Measurements from ENCODE around the gene RTL3. TPM values are rescaled to one million over a fixed set of nuclear protein-coding genes. Genes with fewer than 3 reads are reported as not detected.
"Not testable (repeated sequence)": the region's sequence is repeated elsewhere in the genome, so short reads cannot be mapped to it uniquely, and the experiment has no call there.

RTL3 gene
- total and polyA plus RNA-seq, 8 donors = 0.05 to 12.9 (median 0.55) TPM; not detected in 5

DNA sequence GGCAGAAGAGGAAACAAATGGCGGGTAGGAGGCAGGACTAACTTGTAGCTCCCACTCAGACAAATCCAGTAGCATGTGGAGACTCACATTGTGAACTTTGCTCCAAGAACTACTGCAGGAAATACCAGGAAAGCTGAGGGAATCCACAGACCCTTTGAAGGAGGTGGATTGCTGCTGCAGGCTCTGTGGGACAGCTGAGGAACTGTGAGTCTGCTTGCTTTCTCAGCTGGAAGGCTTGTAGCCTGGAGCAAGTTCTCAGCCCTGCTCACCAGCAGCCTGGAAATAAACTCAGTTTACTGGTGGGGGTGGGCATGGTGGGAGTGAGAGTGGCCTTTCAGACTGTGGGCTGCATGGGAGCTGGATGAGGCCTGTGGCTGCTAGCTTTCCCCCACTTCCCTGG, 16.0 kb downstream of the RTL3 start:
- intact Hi-C loops (cut with DNase I; ENCODE audit: low total_unique reads) = no loop called here
- H3K36me3 ChIP-seq = no peaks in the 10 kb centered on the region
- no peak overlapping the region for H3K27ac ChIP-seq
- H3K4me3 ChIP-seq = no peak overlapping the region
- DNase-seq = no peak
- H3K27me3 ChIP-seq = peaks cover 0 to 4% (median 0%) of the 10 kb centered on the region in 3 donors
- no peak for TF ChIP-seq EP300 (IDR thresholded peaks at IDR 0.05)
- no peak for TF ChIP-seq POLR2A (IDR thresholded peaks at IDR 0.05)
- TF ChIP-seq, protein P1, sequence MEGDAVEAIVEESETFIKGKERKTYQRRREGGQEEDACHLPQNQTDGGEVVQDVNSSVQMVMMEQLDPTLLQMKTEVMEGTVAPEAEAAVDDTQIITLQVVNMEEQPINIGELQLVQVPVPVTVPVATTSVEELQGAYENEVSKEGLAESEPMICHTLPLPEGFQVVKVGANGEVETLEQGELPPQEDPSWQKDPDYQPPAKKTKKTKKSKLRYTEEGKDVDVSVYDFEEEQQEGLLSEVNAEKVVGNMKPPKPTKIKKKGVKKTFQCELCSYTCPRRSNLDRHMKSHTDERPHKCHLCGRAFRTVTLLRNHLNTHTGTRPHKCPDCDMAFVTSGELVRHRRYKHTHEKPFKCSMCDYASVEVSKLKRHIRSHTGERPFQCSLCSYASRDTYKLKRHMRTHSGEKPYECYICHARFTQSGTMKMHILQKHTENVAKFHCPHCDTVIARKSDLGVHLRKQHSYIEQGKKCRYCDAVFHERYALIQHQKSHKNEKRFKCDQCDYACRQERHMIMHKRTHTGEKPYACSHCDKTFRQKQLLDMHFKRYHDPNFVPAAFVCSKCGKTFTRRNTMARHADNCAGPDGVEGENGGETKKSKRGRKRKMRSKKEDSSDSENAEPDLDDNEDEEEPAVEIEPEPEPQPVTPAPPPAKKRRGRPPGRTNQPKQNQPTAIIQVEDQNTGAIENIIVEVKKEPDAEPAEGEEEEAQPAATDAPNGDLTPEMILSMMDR (IDR thresholded peaks at IDR 0.05) = no peak
- no peak for TF ChIP-seq POLR2AphosphoS5 (IDR thresholded peaks at IDR 0.05)
- no peaks in the 10 kb centered on the region for H3K4me1 ChIP-seq
- H3K9me3 ChIP-seq = peaks cover 0 to 9% (median 0%) of the 10 kb centered on the region in 4 donors
- 36 to 100% (median 74%) methylated on average over 1 of the region's 1 CpG for WGBS, 5 donors

DNA sequence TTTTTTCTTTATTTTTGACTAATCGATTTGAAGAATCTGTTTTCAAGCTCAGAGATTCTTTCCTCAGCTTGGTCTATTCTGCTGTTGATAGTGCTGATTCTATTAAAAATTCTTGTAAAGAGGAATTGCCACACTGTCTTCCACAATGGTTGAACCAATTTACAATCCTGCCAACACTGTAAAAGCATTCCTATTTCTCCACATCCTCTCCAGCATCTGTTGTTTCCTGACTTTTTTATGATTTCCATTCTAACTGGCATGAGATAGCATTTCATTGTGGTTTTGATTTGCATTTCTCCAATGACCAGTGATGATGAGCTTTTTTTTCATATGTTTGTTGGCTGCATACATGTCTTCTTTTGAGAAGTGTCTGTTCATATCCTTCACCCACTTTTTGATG, 23.0 kb downstream of the RTL3 start:
- H3K27ac ChIP-seq; H3K27me3 ChIP-seq; intact Hi-C loops (cut with DNase I; ENCODE audit: low total_unique reads); H3K4me1 ChIP-seq; H3K4me3 ChIP-seq; DNase-seq; H3K36me3 ChIP-seq: not testable (repeated sequence)
- 67 to 96% (median 88%) methylated on average over 1 of the region's 1 CpG for WGBS, 5 donors
- peaks cover 0 to 10% (median 5%) of the 10 kb centered on the region in 4 donors for H3K9me3 ChIP-seq

DNA sequence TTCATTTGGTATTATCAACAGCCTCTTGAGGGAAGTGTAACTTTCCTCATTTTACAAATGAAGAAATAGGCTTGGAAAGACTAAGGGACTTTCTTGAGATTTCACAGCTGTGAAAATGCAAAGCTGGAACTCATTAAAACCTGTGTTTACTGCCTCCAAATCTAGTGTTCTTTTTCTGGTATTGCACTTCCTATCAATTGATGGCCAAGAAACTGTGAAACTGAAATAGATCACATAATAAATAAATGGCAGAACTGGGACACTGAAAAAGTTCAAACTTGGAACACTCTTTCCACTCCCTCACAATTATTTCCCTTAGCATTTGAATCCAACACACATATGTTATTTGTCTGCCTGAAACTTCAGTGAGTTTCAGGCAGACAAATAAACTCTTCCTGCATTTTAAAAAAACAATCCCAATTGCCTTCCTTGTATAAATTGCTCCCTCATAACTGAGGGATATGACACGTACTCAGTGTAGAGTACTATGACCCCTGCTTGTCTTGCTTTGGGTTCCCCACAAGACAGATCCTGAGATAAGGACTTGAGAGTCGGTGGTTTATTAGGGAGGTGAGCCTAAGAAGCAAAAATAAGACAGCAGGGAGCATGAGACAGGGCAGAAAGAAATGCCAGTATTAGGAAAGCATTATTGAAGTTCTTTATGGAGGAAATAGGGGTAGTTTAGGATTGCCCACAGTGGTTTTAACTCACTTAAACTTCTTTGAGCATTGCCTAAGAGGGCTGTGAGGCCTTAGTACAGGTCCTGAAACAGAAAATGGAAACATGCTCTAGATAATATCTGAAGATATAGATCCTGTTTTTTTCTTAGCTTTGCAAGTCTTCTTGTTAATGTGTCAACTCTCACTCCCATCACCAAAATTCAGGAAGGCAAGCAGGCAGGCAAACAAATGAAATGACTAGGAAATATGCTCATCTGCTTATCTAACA, 33.9 kb downstream of the RTL3 start:
- DNase-seq = peak in 1 of 2 donors; percentile 68
- Histone ChIP-seq H3K27me3 (no peaks in the 10 kb centered on the region), H3K9me3 (no peaks in the 10 kb centered on the region), H3K4me3 (no peak overlapping the region), H3K4me1 (no peaks in the 10 kb centered on the region), H3K27ac (peak overlapping the region in 1 of 5 donors; percentile 16), H3K36me3 (no peaks in the 10 kb centered on the region)
- 17 to 42% (median 29%) methylated on average over 2 of the region's 2 CpGs for WGBS, 5 donors
- TF ChIP-seq EP300 (IDR thresholded peaks at IDR 0.05) (no peak), POLR2AphosphoS5 (IDR thresholded peaks at IDR 0.05) (no peak), POLR2A (IDR thresholded peaks at IDR 0.05) (no peak)
- TF ChIP-seq, protein P1 (IDR thresholded peaks at IDR 0.05) = no peak
- intact Hi-C loops (cut with DNase I; ENCODE audit: low total_unique reads) = no loop called here

DNA sequence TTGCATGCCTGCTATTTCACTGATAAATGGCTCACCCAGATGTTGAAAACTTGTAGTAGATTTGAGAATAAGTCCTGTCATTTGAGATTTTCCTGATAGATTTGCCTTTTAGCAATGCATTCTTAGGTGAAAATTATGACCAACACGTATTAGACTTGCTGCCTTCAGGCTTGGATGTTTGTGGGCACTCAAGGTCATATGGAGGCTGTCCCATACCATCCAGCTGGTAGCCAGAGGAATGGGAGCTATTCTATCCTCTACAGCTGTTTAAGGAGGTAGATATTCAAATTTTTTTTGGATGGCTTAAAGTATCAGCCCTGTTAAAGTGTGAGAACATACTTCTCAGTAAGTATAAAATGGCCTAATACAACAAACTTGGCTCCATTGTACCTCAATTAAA, 34.7 kb downstream of the RTL3 start:
- Histone ChIP-seq H3K9me3 (no peaks in the 10 kb centered on the region), H3K4me1 (no peaks in the 10 kb centered on the region), H3K27ac (no peak overlapping the region), H3K4me3 (no peak overlapping the region), H3K36me3 (no peaks in the 10 kb centered on the region), H3K27me3 (no peaks in the 10 kb centered on the region)
- no peak for DNase-seq
- TF ChIP-seq, protein P1 (IDR thresholded peaks at IDR 0.05) = no peak
- TF ChIP-seq EP300 (IDR thresholded peaks at IDR 0.05) (no peak), POLR2AphosphoS5 (IDR thresholded peaks at IDR 0.05) (no peak), POLR2A (IDR thresholded peaks at IDR 0.05) (no peak)
- intact Hi-C loops (cut with DNase I; ENCODE audit: low total_unique reads) = no loop called here
- WGBS, 5 donors = 17 to 76% (median 43%) methylated on average over 1 of the region's 1 CpG

DNA sequence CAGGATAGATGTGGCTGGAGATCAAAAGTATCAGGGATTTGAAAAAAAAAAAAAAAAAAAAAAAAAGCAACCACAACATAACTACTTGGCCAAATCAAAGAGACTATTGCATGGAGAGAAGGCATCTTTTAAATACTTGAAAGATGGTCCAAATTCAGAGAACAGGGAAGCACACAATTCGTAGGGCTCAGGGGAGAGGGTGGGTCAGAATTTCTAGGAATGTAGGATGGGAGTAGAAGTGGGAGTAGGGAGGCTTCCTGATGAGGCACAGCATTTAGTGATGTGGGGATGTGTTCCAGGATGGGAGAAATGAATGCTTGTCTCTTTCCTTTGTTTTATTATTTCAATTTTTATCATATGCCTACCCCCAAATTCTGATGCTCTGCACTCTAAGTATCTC, 36.3 kb downstream of the RTL3 start:
- 19 to 71% (median 62%) methylated on average over 1 of the region's 1 CpG for WGBS, 5 donors
- no peaks in the 10 kb centered on the region for H3K27me3 ChIP-seq
- intact Hi-C loops (cut with DNase I; ENCODE audit: low total_unique reads) = no loop called here
- TF ChIP-seq POLR2A (IDR thresholded peaks at IDR 0.05) = no peak
- TF ChIP-seq EP300 (IDR thresholded peaks at IDR 0.05) = no peak
- no peak for TF ChIP-seq POLR2AphosphoS5 (IDR thresholded peaks at IDR 0.05)
- TF ChIP-seq, protein P1 (IDR thresholded peaks at IDR 0.05) = no peak
- no peak overlapping the region for H3K27ac ChIP-seq
- H3K4me3 ChIP-seq = no peak overlapping the region
- peaks cover 0 to 4% (median 0%) of the 10 kb centered on the region in 4 donors for H3K9me3 ChIP-seq
- no peaks in the 10 kb centered on the region for H3K4me1 ChIP-seq
- H3K36me3 ChIP-seq = no peaks in the 10 kb centered on the region
- DNase-seq = peak in 1 of 2 donors; percentile 32

All from stomach (tissue), 9 donors.